HepG2 (cell line): Measurements from ENCODE around the gene WWC1. TPM values are rescaled to one million over a fixed set of nuclear protein-coding genes. Genes with fewer than 3 reads are reported as not detected.

ENCODE experiments used
- ATAC-seq: fragments of 200-7000 bp; cut with Tn5 transposase; 3 replicates; pipeline ENCODE4 v1.9.1; 2020; ENCODE audit warnings: mild to moderate bottlenecking, moderate library complexity
- BruUV-seq: library from RNA; stranded (reverse); fragments of 400-500 nt; replicated peaks from 2 replicates; lab custom pipeline; 2021; lab: Mats Ljungman, UMichigan
- CTCF ChIA-PET: fragments of 300-600 bp; formaldehyde crosslinking; extraction: SDS; loops from one replicate; lab custom pipeline; 2021; ENCODE audit warnings: low total read pairs, inconsistent platforms, low intra/inter-chr PET ratio; lab: Yijun Ruan, JAX
- POLR2A ChIA-PET: fragments of 350-600 bp; sonication (Branson Sonifier 250); formaldehyde crosslinking; loops from one replicate; lab custom pipeline; 2020; ENCODE audit warnings: antibody characterized with exemption, inconsistent platforms; lab: Yijun Ruan, JAX
- DNase-seq: peaks from one replicate; pipeline ENCODE4 v3.0.0-alpha.2; 2015; ENCODE audit warnings: low spot score
- FAIRE-seq: peaks from 3 replicates; lab custom pipeline; 2011; peaks lifted over from hg19 to GRCh38; lab: Jason Lieb, UNC
- H2AFZ ChIP-seq: one replicate; pipeline ENCODE4 v1.6.1; 2011; ENCODE audit warnings: low read length, inconsistent platforms
- H3K27ac ChIP-seq: fragments of 300-600 bp; 3 replicates; pipeline ENCODE4 v1.8.0; 2011; ENCODE audit warnings: mixed run types, mild to moderate bottlenecking, mixed read lengths, low read length, inconsistent platforms; ENCODE audit not compliant: insufficient read depth; ENCODE audit errors: extremely low read length
- H3K27me3 ChIP-seq, 2 experiments: fragments of 200-600 bp in 1 of 2; 2 replicates in 1 of 2; 3 replicates in 1 of 2; pipeline versions ENCODE4 v1.6.0 to v1.8.0; 2011; ENCODE audit warnings: low read length in 2 of 2, mild to moderate bottlenecking in 2 of 2, moderate library complexity in 2 of 2, inconsistent platforms in 1 of 2; ENCODE audit not compliant: insufficient read depth in 2 of 2, control insufficient read depth in 1 of 2
- H3K36me3 ChIP-seq, 2 experiments: fragments of 200-600 bp in 1 of 2; replicated peaks in 1 of 2; 2 replicates in 1 of 2; 3 replicates in 1 of 2; pipeline versions ENCODE4 v1.5.1 to v1.8.0; 2011; ENCODE audit warnings: low read length in 2 of 2, inconsistent platforms in 1 of 2; ENCODE audit not compliant: insufficient read depth in 2 of 2, control insufficient read depth in 1 of 2
- H3K4me1 ChIP-seq: 2 replicates; pipeline ENCODE4 v1.5.1; 2012; ENCODE audit warnings: low read length, inconsistent platforms; ENCODE audit not compliant: insufficient read depth
- H3K4me2 ChIP-seq: 2 replicates; pipeline ENCODE4 v1.6.0; 2011; ENCODE audit warnings: low read depth, low read length, inconsistent platforms
- H3K4me3 ChIP-seq, 3 experiments: fragments of 200-600 bp in 1 of 3; sonication (generic), shearing (Covaris generic) in 1 of 3; replicated peaks in 1 of 3; 2 replicates each; pipeline ENCODE4 v1.5.1; 2011 to 2016; ENCODE audit warnings: low read length in 3 of 3, inconsistent platforms in 2 of 3, low read depth in 2 of 3, mild to moderate bottlenecking in 2 of 3, control low read depth in 1 of 3, mixed read lengths in 1 of 3; ENCODE audit not compliant: insufficient read depth in 1 of 3
- H3K79me2 ChIP-seq: one replicate; pipeline ENCODE4 v1.6.1; 2011; ENCODE audit warnings: low read length, inconsistent platforms; ENCODE audit not compliant: insufficient read depth
- H3K9ac ChIP-seq: 2 replicates; pipeline ENCODE4 v1.6.0; 2011; ENCODE audit warnings: mild to moderate bottlenecking, low read depth, low read length, inconsistent platforms; ENCODE audit not compliant: insufficient read depth
- H3K9me3 ChIP-seq: 2 replicates; pipeline ENCODE4 v1.5.1; 2012; ENCODE audit warnings: mild to moderate bottlenecking, low read length
- H4K20me1 ChIP-seq: 2 replicates; pipeline ENCODE4 v1.6.0; 2011; ENCODE audit warnings: inconsistent platforms, mild to moderate bottlenecking, low read length, moderate library complexity; ENCODE audit not compliant: insufficient read depth
- ARNT2 ChIP-seq: sonication (generic); formaldehyde crosslinking; IDR thresholded peaks from 2 replicates; pipeline ENCODE4 v1.8.0; 2022; ENCODE audit warnings: mild to moderate bottlenecking, low read depth, missing genetic modification reagents, moderate library complexity
- ATF7 ChIP-seq, 2 experiments: fragments of 450-650 bp in 1 of 2; sonication (generic) in 1 of 2; formaldehyde crosslinking in 1 of 2; IDR thresholded peaks; 2 replicates each; pipeline versions ENCODE4 v1.4.0 to v1.6.1; 2016 to 2020; ENCODE audit warnings: antibody characterized with exemption in 1 of 2, mild to moderate bottlenecking in 1 of 2, missing genetic modification reagents in 1 of 2
- CBX5 ChIP-seq: sonication (generic); formaldehyde crosslinking; IDR thresholded peaks from 2 replicates; pipeline ENCODE4 v1.4.0; 2020; ENCODE audit warnings: missing genetic modification reagents, borderline replicate concordance
- MIER2 ChIP-seq: IDR thresholded peaks from 2 replicates; pipeline ENCODE4 v1.6.1; 2016; ENCODE audit warnings: missing biosample characterization, missing genetic modification reagents
- SRSF1 ChIP-seq: fragments of 200-400 bp; formaldehyde crosslinking; optimal IDR thresholded peaks from 2 replicates; pipeline ENCODE3; 2017; ENCODE audit warnings: mild to moderate bottlenecking, low read depth, low read length, moderate library complexity
- ZFP36L1 ChIP-seq: sonication (generic); formaldehyde crosslinking; IDR thresholded peaks from 2 replicates; pipeline ENCODE4 v1.8.0; 2022; ENCODE audit warnings: mild to moderate bottlenecking, missing genetic modification reagents, moderate library complexity
- ZNF263 ChIP-seq: sonication (generic); formaldehyde crosslinking; IDR thresholded peaks from 2 replicates; pipeline ENCODE4 v1.4.0; 2020; ENCODE audit warnings: missing genetic modification reagents
- ZNF510 ChIP-seq: sonication (generic); formaldehyde crosslinking; IDR thresholded peaks from 2 replicates; pipeline ENCODE4 v1.4.0; 2020; ENCODE audit warnings: low read depth, mild to moderate bottlenecking, missing genetic modification reagents
- ZNF746 ChIP-seq: sonication (generic); formaldehyde crosslinking; IDR thresholded peaks from 2 replicates; pipeline ENCODE4 v1.8.0; 2022; ENCODE audit warnings: mild to moderate bottlenecking, missing genetic modification reagents
- ZNF781 ChIP-seq: sonication (generic); formaldehyde crosslinking; IDR thresholded peaks from 2 replicates; pipeline ENCODE4 v1.5.1; 2020; ENCODE audit warnings: borderline replicate concordance, mild to moderate bottlenecking, missing genetic modification reagents; ENCODE audit errors: not compliant biosample characterization
- ZNF792 ChIP-seq: IDR thresholded peaks from 2 replicates; pipeline ENCODE4 v1.6.1; 2016
- WGBS: methylation state at CpG from one replicate; pipeline ENCODE4 v1.1.6; 2017; ENCODE audit warnings: low lambda C conversion rate; 5-methylcytosine and 5-hydroxymethylcytosine counted together
- in situ Hi-C: cut with HindIII; loops from 2 replicates; pipeline ENCODE4 v1.10.0; 2017; ENCODE audit warnings: low pct_unique_long_range_greater_than_20kb; ENCODE audit not compliant: extremely low pct_ligation_motif_present
- intact Hi-C: fragments of 100-400 bp; cut with micrococcal nuclease; formaldehyde crosslinking; loops from one replicate; pipeline ENCODE4 v1.10.0; 2022; ENCODE audit not compliant: unreplicated experiment
- polyA plus RNA-seq, 8 experiments: library from polyadenylated mRNA; depleted of rRNA in 3 of 8; stranded (reverse) in 7 of 8; unstranded in 1 of 8; fragments of >200 nt; fragmentation: Illumina TruSeq in 4 of 8; extraction: Trizol in 4 of 8; gene quantifications; 2 replicates each; pipeline versions ENCODE4 v1.2.1 to v1.2.3, GENCODE V29; 2011 to 2016; ENCODE audit warnings: low read depth in 4 of 8, missing spikeins in 1 of 8, mixed read lengths in 1 of 8; ENCODE audit not compliant: insufficient read depth in 1 of 8
- total RNA-seq, 5 experiments: library from RNA; depleted of rRNA; stranded (reverse); fragments of >200 nt; fragmentation: Illumina TruSeq; extraction: Trizol; gene quantifications; 2 replicates each; pipeline ENCODE4 v1.2.3, GENCODE V29; 2016; ENCODE audit warnings: low read depth in 1 of 5

Gene WWC1
- total and polyA plus RNA-seq, 2 of the 13 experiments (the other 11 are each of a cell fraction or from before 2014, with no cell fraction given): 8.3 to 17.9 TPM

DNA sequence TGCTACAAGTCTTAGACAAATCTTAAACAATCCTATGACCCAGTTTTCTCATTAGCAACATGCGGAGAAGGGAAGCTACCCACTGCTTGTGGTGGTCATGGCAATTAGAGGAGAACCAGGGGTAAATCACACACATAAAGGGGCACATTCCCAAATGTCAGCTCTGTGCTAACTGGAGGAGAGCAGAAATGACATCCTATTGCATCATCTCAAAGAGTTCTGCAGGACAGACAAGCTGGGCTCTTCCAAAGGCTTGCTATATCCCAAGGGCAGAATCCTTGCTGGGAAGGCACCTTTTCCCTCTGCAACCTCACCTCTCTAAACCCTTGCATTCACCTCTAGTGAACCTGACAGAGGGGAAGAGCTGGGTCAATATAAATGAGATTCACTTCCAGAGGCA, 17.0 kb upstream of the WWC1 start (continued):
- TF ChIP-seq ZNF781 (CRISPR knock-in tag): no peak
- TF ChIP-seq SRSF1: no peak
- no peak for TF ChIP-seq ZNF792
- TF ChIP-seq ZNF746: no peak
- TF ChIP-seq ZFP36L1 (CRISPR knock-in tag): no peak
- peak; percentile 34; the same call in 1 of the 2 replicates for TF ChIP-seq ATF7 (IDR thresholded peaks at IDR 0.05)
- TF ChIP-seq ATF7 (CRISPR knock-in tag; IDR thresholded peaks at IDR 0.05): no peak

DNA sequence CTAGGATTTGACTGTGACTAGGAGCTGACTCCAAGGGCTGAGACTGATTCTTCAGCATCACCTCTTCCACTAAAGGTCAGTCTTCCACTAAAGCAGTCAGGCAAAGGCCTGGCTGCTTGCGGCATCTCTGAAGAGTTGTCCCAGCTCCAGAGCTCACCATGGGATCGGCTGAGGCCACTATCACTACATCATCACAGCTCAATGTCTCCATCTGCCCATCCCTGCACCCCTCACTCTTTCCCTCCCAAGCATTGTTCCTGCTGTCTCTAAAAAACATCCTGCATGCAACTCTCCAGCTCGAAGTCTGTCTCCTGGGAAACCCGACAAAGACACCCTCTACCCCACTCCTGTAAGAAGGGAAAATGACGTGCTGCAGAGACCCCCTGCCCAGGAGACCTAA, 15.5 kb upstream of the WWC1 start:
- ChIA-PET POLR2A (interaction anchor here (1.0 to 1.8 kb wide), 3 partner anchors 14 to 40 kb away, joined by 3 to 4 read pairs (median 3); partner anchors contain the start of gene WWC1), CTCF (no interaction called here)
- Histone ChIP-seq H3K27me3 (peaks cover 0 to 19% of the 10 kb centered on the region in 2 experiments; a peak in 3 of 5 replicates), H3K27ac (no peak overlapping the region), H3K4me1 (peaks cover 17% of the 10 kb centered on the region), H3K9ac (no peak overlapping the region), H2AFZ (no peak overlapping the region), H3K79me2 (no peaks in the 10 kb centered on the region), H3K4me3 (no peak overlapping the region), H4K20me1 (no peaks in the 10 kb centered on the region), H3K4me2 (no peak overlapping the region), H3K9me3 (no peaks in the 10 kb centered on the region), H3K36me3 (no peaks in the 10 kb centered on the region)
- WGBS: 36% methylated on average over 4 of the region's 5 CpGs
- FAIRE-seq (no peak), ATAC-seq (no peak), DNase-seq (no peak)
- intact Hi-C loops: no loop called here
- in situ Hi-C loops: no loop called here
- BruUV-seq: no TSS peak
- no peak for TF ChIP-seq ARNT2 (CRISPR knock-in tag)
- TF ChIP-seq ZNF510: no peak
- no peak for TF ChIP-seq MIER2 (CRISPR knock-in tag)
- no peak for TF ChIP-seq ZNF263
- no peak for TF ChIP-seq CBX5 (CRISPR knock-in tag)
